ENCODE data around the gene FXYD4. TPM values are rescaled to one million over a fixed set of nuclear protein-coding genes. Genes with fewer than 3 reads are reported as not detected.

Gene FXYD4
- total RNA-seq, 3 donors from 2014 or later (not counting 1 experiment from before 2014, with no cell fraction given): not detected

GRCh38 chr10:43408710-43409384 lies 37.4 kb downstream of the FXYD4 start, which contains the start of gene HNRNPF:
Gene HNRNPF (minus strand): TSS chr10:43409186. CDS start chr10:43387884, 21,302 bp downstream.
- H3K9me3 ChIP-seq (ENCODE audit: control insufficient read depth, insufficient read depth, low read length): no peaks in the 10 kb centered on the region
- Mint-ChIP-seq H3K4me1 (peaks cover 33 to 38% of the 10 kb centered on the region in 2 donors), H3K4me3 (peak within 1 kb of the TSS; percentile 99), H3K27me3 (ENCODE audit: low read depth in 2 of 2) (no peaks in the 10 kb centered on the region), H3K9me3 (no peaks in the 10 kb centered on the region), H3K36me3 (no peaks in the 10 kb centered on the region), H3K27ac (peak within 1 kb of the TSS; percentile 99)
- peaks cover 1% of the 10 kb centered on the region for H3K36me3 ChIP-seq (ENCODE audit: control insufficient read depth, insufficient read depth, low read length)
- peaks cover 49% of the 10 kb centered on the region for H3K4me1 ChIP-seq (ENCODE audit: control insufficient read depth, insufficient read depth, low read length)
- peak; percentile 71 to 90 (median 78) for ATAC-seq
- under 1% methylated on average over 68 of the region's 68 CpGs for WGBS (ENCODE audit: insufficient coverage)
- H3K27me3 ChIP-seq (ENCODE audit: control insufficient read depth, insufficient read depth, low read length): no peaks in the 10 kb centered on the region
- peak within 1 kb of the TSS; percentile 99 for H3K27ac ChIP-seq (ENCODE audit: low read length)
- TF ChIP-seq CTCF (IDR thresholded peaks at IDR 0.05): no peak
- peak within 1 kb of the TSS; percentile 96 for H3K4me3 ChIP-seq (ENCODE audit: low read length)
- intact Hi-C loops (cut with micrococcal nuclease): loop anchor here (2.0 to 5.0 kb wide), 3 partner anchors 28 to 272 kb away; partner anchors contain the start of genes CSGALNACT2, ZNF239 and ZNF487
- DNase-seq: peak; percentile 97 to 98

GRCh38 chr10:43409385-43410109 lies 38.1 kb downstream of the FXYD4 start:
- Mint-ChIP-seq H3K36me3 (no peaks in the 10 kb centered on the region), H3K9me3 (no peaks in the 10 kb centered on the region), H3K4me1 (peaks cover 27 to 35% of the 10 kb centered on the region in 2 donors), H3K27ac (peak overlapping the region; percentile 99), H3K4me3 (peak overlapping the region; percentile 99), H3K27me3 (ENCODE audit: low read depth in 2 of 2) (no peaks in the 10 kb centered on the region)
- 4% methylated on average over 46 of the region's 46 CpGs for WGBS (ENCODE audit: insufficient coverage)
- peak; percentile 58 to 79 for DNase-seq
- Histone ChIP-seq H3K9me3 (ENCODE audit: control insufficient read depth, insufficient read depth, low read length) (no peaks in the 10 kb centered on the region), H3K4me3 (ENCODE audit: low read length) (peak overlapping the region; percentile 95), H3K27me3 (ENCODE audit: control insufficient read depth, insufficient read depth, low read length) (no peaks in the 10 kb centered on the region), H3K4me1 (ENCODE audit: control insufficient read depth, insufficient read depth, low read length) (peaks cover 42% of the 10 kb centered on the region), H3K27ac (ENCODE audit: low read length) (peak overlapping the region; percentile 99), H3K36me3 (ENCODE audit: control insufficient read depth, insufficient read depth, low read length) (no peaks in the 10 kb centered on the region)
- peak in 2 of 3 donors; percentile 3 to 6 for ATAC-seq
- intact Hi-C loops (cut with micrococcal nuclease): loop anchor here (2.0 to 5.0 kb wide), 3 partner anchors 27 to 272 kb away; partner anchors contain the start of genes CSGALNACT2, ZNF239 and ZNF487
- no peak for TF ChIP-seq CTCF (IDR thresholded peaks at IDR 0.05)

GRCh38 chr10:43410345-43410744 lies 38.9 kb downstream of the FXYD4 start:
- Histone ChIP-seq H3K27ac (ENCODE audit: low read length) (peak overlapping the region; percentile 99), H3K36me3 (ENCODE audit: control insufficient read depth, insufficient read depth, low read length) (no peaks in the 10 kb centered on the region), H3K4me1 (ENCODE audit: control insufficient read depth, insufficient read depth, low read length) (peaks cover 37% of the 10 kb centered on the region), H3K9me3 (ENCODE audit: control insufficient read depth, insufficient read depth, low read length) (no peaks in the 10 kb centered on the region), H3K4me3 (ENCODE audit: low read length) (no peak overlapping the region), H3K27me3 (ENCODE audit: control insufficient read depth, insufficient read depth, low read length) (no peaks in the 10 kb centered on the region)
- H3K9me3 Mint-ChIP-seq: no peaks in the 10 kb centered on the region
- intact Hi-C loops (cut with micrococcal nuclease): no loop called here
- H3K4me1 Mint-ChIP-seq: peaks cover 22 to 31% of the 10 kb centered on the region in 2 donors
- peak overlapping the region; percentile 99 for H3K4me3 Mint-ChIP-seq
- DNase-seq (no peak), ATAC-seq (no peak)
- TF ChIP-seq CTCF (IDR thresholded peaks at IDR 0.05): no peak
- H3K36me3 Mint-ChIP-seq: no peaks in the 10 kb centered on the region
- no peaks in the 10 kb centered on the region for H3K27me3 Mint-ChIP-seq (ENCODE audit: low read depth in 2 of 2)
- 92% methylated on average over 14 of the region's 14 CpGs for WGBS (ENCODE audit: insufficient coverage)
- peak overlapping the region; percentile 99 for H3K27ac Mint-ChIP-seq

Measured in natural killer cell (primary cell).